K562 (cell line): ENCODE measurements around the gene IQCK. TPM values are rescaled to one million over a fixed set of nuclear protein-coding genes. Genes with fewer than 3 reads are reported as not detected.

Experiments
- ATAC-seq: fragments of 200-7000 bp; cut with Tn5 transposase; 3 replicates; pipeline ENCODE4 v1.9.1; 2020; ENCODE audit warnings: moderate library complexity
- BruUV-seq: library from RNA; stranded (reverse); fragments of 400-500 nt; replicated peaks from 2 replicates; lab custom pipeline; 2021; lab: Mats Ljungman, UMichigan
- CTCF ChIA-PET: fragments of 300-600 bp; formaldehyde crosslinking; extraction: SDS; loops from one replicate; lab custom pipeline; 2021; ENCODE audit warnings: low intra/inter-chr PET ratio; lab: Yijun Ruan, JAX
- POLR2A ChIA-PET: fragments of 300-600, 350-650 bp; sonication (Branson Sonifier 250); formaldehyde crosslinking; extraction: SDS; loops from one replicate; lab custom pipeline; 2021; ENCODE audit warnings: antibody characterized with exemption, inconsistent platforms; lab: Yijun Ruan, JAX
- DNase-seq, 4 experiments: peaks; one replicate each; pipeline versions ENCODE4 v3.0.0 to v3.0.0-alpha.2; 2011 to 2018; ENCODE audit warnings: low spot score in 3 of 4, mixed read lengths in 3 of 4; ENCODE audit errors: extremely low read depth in 1 of 4
- FAIRE-seq: peaks from 2 replicates; lab custom pipeline; 2011; peaks lifted over from hg19 to GRCh38; lab: Jason Lieb, UNC
- H2AFZ ChIP-seq: 2 replicates; pipeline ENCODE4 v1.6.0; 2011; ENCODE audit warnings: low read depth, low read length, control low read depth, inconsistent platforms
- H3K27ac ChIP-seq: fragments of 200-600 bp; 3 replicates; pipeline ENCODE4 v1.8.0; 2011; ENCODE audit warnings: low read depth, mild to moderate bottlenecking, control low read depth, inconsistent platforms, low read length, moderate library complexity, mixed read lengths; ENCODE audit errors: extremely low read depth
- H3K27me3 ChIP-seq, 2 experiments: fragments of 300-600 bp in 1 of 2; 2 replicates in 1 of 2; 3 replicates in 1 of 2; pipeline versions ENCODE4 v1.6.0 to v1.8.0; 2011; ENCODE audit warnings: inconsistent platforms in 2 of 2, low read length in 2 of 2, mild to moderate bottlenecking in 1 of 2, mixed read lengths in 1 of 2, moderate library complexity in 1 of 2; ENCODE audit not compliant: control insufficient read depth in 2 of 2, insufficient read depth in 2 of 2
- H3K36me3 ChIP-seq: fragments of 300-600 bp; 3 replicates; pipeline ENCODE4 v1.8.0; 2011; ENCODE audit warnings: mild to moderate bottlenecking, low read length, inconsistent platforms; ENCODE audit not compliant: control insufficient read depth, insufficient read depth
- H3K4me1 ChIP-seq, 2 experiments: fragments of 200-600 bp in 1 of 2; replicated peaks in 1 of 2; 2 replicates in 1 of 2; 3 replicates in 1 of 2; pipeline versions ENCODE4 v1.5.1 to v1.8.0; 2011; ENCODE audit warnings: inconsistent platforms in 2 of 2, low read length in 2 of 2, mild to moderate bottlenecking in 1 of 2, mixed read lengths in 1 of 2, moderate library complexity in 1 of 2; ENCODE audit not compliant: control insufficient read depth in 2 of 2, insufficient read depth in 2 of 2
- H3K4me2 ChIP-seq: 2 replicates; pipeline ENCODE4 v1.6.1; 2011; ENCODE audit warnings: low read length, control low read depth, inconsistent platforms, mixed read lengths; ENCODE audit not compliant: insufficient read depth
- H3K4me3 ChIP-seq: fragments of 200-600 bp; sonication (generic), shearing (Covaris generic); 2 replicates; pipeline ENCODE4 v1.5.1; 2016; ENCODE audit warnings: control low read depth, inconsistent platforms
- H3K79me2 ChIP-seq: fragments of 200-600 bp; 3 replicates; pipeline ENCODE4 v1.8.0; 2011; ENCODE audit warnings: low read length, inconsistent platforms; ENCODE audit not compliant: control insufficient read depth, insufficient read depth
- H3K9ac ChIP-seq, 2 experiments: 2 replicates each; pipeline versions ENCODE4 v1.6.0 to v1.6.1; 2011; ENCODE audit warnings: low read depth in 2 of 2, low read length in 2 of 2, control low read depth in 1 of 2, inconsistent platforms in 1 of 2, mild to moderate bottlenecking in 1 of 2, mixed read lengths in 1 of 2; ENCODE audit not compliant: insufficient read depth in 1 of 2
- H3K9me1 ChIP-seq: one replicate; pipeline ENCODE4 v1.6.0; 2011; ENCODE audit warnings: inconsistent platforms, mild to moderate bottlenecking, low read length, moderate library complexity; ENCODE audit not compliant: control insufficient read depth, insufficient read depth
- H3K9me3 ChIP-seq: replicated peaks from 2 replicates; pipeline ENCODE4 v1.5.1; 2011; ENCODE audit warnings: low read depth, low read length, inconsistent platforms; ENCODE audit not compliant: control insufficient read depth, insufficient read depth
- H4K20me1 ChIP-seq: replicated peaks from 2 replicates; pipeline ENCODE4 v1.6.1; 2011; ENCODE audit warnings: low read length, inconsistent platforms, mixed read lengths; ENCODE audit not compliant: control insufficient read depth, insufficient read depth
- CHD2 ChIP-seq: IDR thresholded peaks from 2 replicates; pipeline ENCODE4 v1.6.1; 2011; ENCODE audit warnings: low read depth, low read length
- EHMT2 ChIP-seq: fragments of 450-650 bp; IDR thresholded peaks from 2 replicates; pipeline ENCODE4 v1.6.1; 2018; ENCODE audit warnings: antibody characterized with exemption
- FOXJ2 ChIP-seq: fragments of 200-800 bp; sonication (Bioruptor generic); IDR thresholded peaks from 2 replicates; pipeline ENCODE4 v1.6.1; 2016; ENCODE audit warnings: missing genetic modification characterization, missing compliant biosample characterization
- FUS ChIP-seq: fragments of 200-400 bp; formaldehyde crosslinking; optimal IDR thresholded peaks from 2 replicates; pipeline ENCODE3; 2017; ENCODE audit warnings: low read depth, low read length
- MAFK ChIP-seq: IDR thresholded peaks from 2 replicates; pipeline ENCODE4 v1.6.1; 2011; ENCODE audit warnings: low read length, improper control_type of control experiment
- MECOM ChIP-seq: fragments of 250-450 bp; sonication (Bioruptor Pico); IDR thresholded peaks from 2 replicates; pipeline ENCODE4 v1.8.0; 2022; ENCODE audit warnings: inconsistent platforms
- RBM34 ChIP-seq: fragments of 200-400 bp; formaldehyde crosslinking; IDR thresholded peaks from 2 replicates; pipeline ENCODE4 v1.6.1; 2018; ENCODE audit warnings: low read length, borderline replicate concordance; ENCODE audit not compliant: insufficient read depth
- TAF15 ChIP-seq: fragments of 200-400 bp; formaldehyde crosslinking; IDR thresholded peaks from 2 replicates; pipeline ENCODE4 v1.6.1; 2017; ENCODE audit warnings: mild to moderate bottlenecking, low read depth, low read length, moderate library complexity
- ZNF217 ChIP-seq: sonication (generic); formaldehyde crosslinking; IDR thresholded peaks from 2 replicates; pipeline ENCODE4 v1.8.0; 2022; ENCODE audit warnings: mild to moderate bottlenecking, missing genetic modification reagents
- ZNF778 ChIP-seq: fragments of 450-650 bp; formaldehyde crosslinking; IDR thresholded peaks from 2 replicates; pipeline ENCODE4 v1.4.0; 2020; ENCODE audit warnings: mild to moderate bottlenecking, moderate library complexity
- WGBS: fragments of 100-300 bp; shearing (Covaris generic); methylation state at CpG from one replicate; pipeline ENCODE4 v1.1.6; 2016; ENCODE audit warnings: low coverage, mixed read lengths; ENCODE audit not compliant: insufficient coverage; ENCODE audit errors: missing lambda C conversion rate; 5-methylcytosine and 5-hydroxymethylcytosine counted together
- in situ Hi-C: fragments of 300-500 bp; cut with MboI; formaldehyde crosslinking; loops from 4 replicates; pipeline ENCODE4 v1.15.0; 2018; ENCODE audit warnings: inconsistent platforms, mixed read lengths
- intact Hi-C: fragments of 100-400 bp; cut with micrococcal nuclease; formaldehyde crosslinking; loops from 2 replicates; pipeline ENCODE4 v1.14.2; 2022
- polyA plus RNA-seq, 8 experiments: library from polyadenylated mRNA; depleted of rRNA in 4 of 8; stranded (reverse) in 5 of 8; unstranded in 3 of 8; fragments of >200 nt; fragmentation: Nextera tagmentation in 2 of 8; fragmentation: Illumina TruSeq in 1 of 8; extraction: Ambion mirVana in 2 of 8; extraction: Trizol in 1 of 8; gene quantifications; 2 replicates each; pipeline versions ENCODE4 v1.2.1 to v1.2.3, GENCODE V29; 2011 to 2014; ENCODE audit warnings: inconsistent platforms in 1 of 8, missing spikeins in 1 of 8
- total RNA-seq, 7 experiments: library from RNA; depleted of rRNA in 6 of 7; stranded (reverse); fragments of >200 nt in 6 of 7; fragmentation: Illumina TruSeq in 2 of 7; extraction: Trizol in 2 of 7; gene quantifications; 2 replicates each; pipeline versions ENCODE4 v1.2.1 to v1.2.3, GENCODE V29; 2011 to 2021; ENCODE audit warnings: low replicate concordance in 1 of 7
- TF ChIP-seq, protein P1 (sequence below): IDR thresholded peaks from 2 replicates; pipeline ENCODE4 v1.6.1; 2016; ENCODE audit warnings: missing genetic modification characterization, missing compliant biosample characterization
- TF ChIP-seq, protein P2 (sequence below): IDR thresholded peaks from 3 replicates; pipeline ENCODE4 v1.6.1; 2011; ENCODE audit warnings: borderline replicate concordance, mild to moderate bottlenecking; ENCODE audit not compliant: insufficient read length, insufficient read depth
- TF ChIP-seq, protein P3 (sequence below): fragments of 250-450 bp; sonication (Bioruptor Pico); IDR thresholded peaks from 2 replicates; pipeline ENCODE4 v1.4.0; 2020; ENCODE audit warnings: mild to moderate bottlenecking, moderate library complexity, borderline replicate concordance
- TF ChIP-seq, protein P4 (sequence below): sonication (generic); formaldehyde crosslinking; IDR thresholded peaks from 2 replicates; pipeline ENCODE4 v1.8.1; 2023; ENCODE audit warnings: mild to moderate bottlenecking, missing genetic modification reagents

Gene IQCK
- total and polyA plus RNA-seq, 9 of the 15 experiments (the other 6 are each of a cell fraction or from before 2014, with no cell fraction given), result 5.2 to 12.2 (median 7.3) TPM

- Histone ChIP-seq H3K27me3 (no peaks in the 10 kb centered on the region), H3K4me2 (no peak overlapping the region), H3K27ac (no peak overlapping the region), H3K36me3 (peaks cover 3% of the 10 kb centered on the region; the same call in 2 of the 3 replicates), H2AFZ (no peak overlapping the region), H3K79me2 (no peaks in the 10 kb centered on the region), H3K4me3 (no peak overlapping the region), H3K9me1 (no peaks in the 10 kb centered on the region), H4K20me1 (no peaks in the 10 kb centered on the region; the same call in 1 of the 2 replicates), H3K4me1 (no peaks in the 10 kb centered on the region), H3K9me3 (no peaks in the 10 kb centered on the region), H3K9ac (no peak overlapping the region)
- no peak for FAIRE-seq
- in situ Hi-C loops, result no loop called here
- WGBS, result 74% methylated on average over 14 of the region's 18 CpGs
- POLR2A ChIA-PET, result interaction anchor here (0.6 kb wide), 1 partner anchor 124 kb away, joined by 3 read pairs; no protein-coding TSS in a partner anchor
- intact Hi-C loops, result no loop called here
- no peak for DNase-seq
- no TSS peak for BruUV-seq
- CTCF ChIA-PET, result no interaction called here
- no peak for ATAC-seq
- TF ChIP-seq TAF15 (no peak), EHMT2 (no peak), ZNF778 (CRISPR knock-in tag) (no peak), CHD2 (no peak), ZNF217 (CRISPR knock-in tag) (no peak), FOXJ2 (no peak), FUS (no peak), MAFK (no peak), MECOM (CRISPR knock-in tag) (no peak), RBM34 (no peak)
- TF ChIP-seq, protein P1, sequence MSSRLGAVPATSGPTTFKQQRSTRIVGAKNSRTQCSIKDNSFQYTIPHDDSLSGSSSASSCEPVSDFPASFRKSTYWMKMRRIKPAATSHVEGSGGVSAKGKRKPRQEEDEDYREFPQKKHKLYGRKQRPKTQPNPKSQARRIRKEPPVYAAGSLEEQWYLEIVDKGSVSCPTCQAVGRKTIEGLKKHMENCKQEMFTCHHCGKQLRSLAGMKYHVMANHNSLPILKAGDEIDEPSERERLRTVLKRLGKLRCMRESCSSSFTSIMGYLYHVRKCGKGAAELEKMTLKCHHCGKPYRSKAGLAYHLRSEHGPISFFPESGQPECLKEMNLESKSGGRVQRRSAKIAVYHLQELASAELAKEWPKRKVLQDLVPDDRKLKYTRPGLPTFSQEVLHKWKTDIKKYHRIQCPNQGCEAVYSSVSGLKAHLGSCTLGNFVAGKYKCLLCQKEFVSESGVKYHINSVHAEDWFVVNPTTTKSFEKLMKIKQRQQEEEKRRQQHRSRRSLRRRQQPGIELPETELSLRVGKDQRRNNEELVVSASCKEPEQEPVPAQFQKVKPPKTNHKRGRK (tag), result no peak
- TF ChIP-seq, protein P2, sequence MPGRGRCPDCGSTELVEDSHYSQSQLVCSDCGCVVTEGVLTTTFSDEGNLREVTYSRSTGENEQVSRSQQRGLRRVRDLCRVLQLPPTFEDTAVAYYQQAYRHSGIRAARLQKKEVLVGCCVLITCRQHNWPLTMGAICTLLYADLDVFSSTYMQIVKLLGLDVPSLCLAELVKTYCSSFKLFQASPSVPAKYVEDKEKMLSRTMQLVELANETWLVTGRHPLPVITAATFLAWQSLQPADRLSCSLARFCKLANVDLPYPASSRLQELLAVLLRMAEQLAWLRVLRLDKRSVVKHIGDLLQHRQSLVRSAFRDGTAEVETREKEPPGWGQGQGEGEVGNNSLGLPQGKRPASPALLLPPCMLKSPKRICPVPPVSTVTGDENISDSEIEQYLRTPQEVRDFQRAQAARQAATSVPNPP, result no peak
- TF ChIP-seq, protein P3, sequence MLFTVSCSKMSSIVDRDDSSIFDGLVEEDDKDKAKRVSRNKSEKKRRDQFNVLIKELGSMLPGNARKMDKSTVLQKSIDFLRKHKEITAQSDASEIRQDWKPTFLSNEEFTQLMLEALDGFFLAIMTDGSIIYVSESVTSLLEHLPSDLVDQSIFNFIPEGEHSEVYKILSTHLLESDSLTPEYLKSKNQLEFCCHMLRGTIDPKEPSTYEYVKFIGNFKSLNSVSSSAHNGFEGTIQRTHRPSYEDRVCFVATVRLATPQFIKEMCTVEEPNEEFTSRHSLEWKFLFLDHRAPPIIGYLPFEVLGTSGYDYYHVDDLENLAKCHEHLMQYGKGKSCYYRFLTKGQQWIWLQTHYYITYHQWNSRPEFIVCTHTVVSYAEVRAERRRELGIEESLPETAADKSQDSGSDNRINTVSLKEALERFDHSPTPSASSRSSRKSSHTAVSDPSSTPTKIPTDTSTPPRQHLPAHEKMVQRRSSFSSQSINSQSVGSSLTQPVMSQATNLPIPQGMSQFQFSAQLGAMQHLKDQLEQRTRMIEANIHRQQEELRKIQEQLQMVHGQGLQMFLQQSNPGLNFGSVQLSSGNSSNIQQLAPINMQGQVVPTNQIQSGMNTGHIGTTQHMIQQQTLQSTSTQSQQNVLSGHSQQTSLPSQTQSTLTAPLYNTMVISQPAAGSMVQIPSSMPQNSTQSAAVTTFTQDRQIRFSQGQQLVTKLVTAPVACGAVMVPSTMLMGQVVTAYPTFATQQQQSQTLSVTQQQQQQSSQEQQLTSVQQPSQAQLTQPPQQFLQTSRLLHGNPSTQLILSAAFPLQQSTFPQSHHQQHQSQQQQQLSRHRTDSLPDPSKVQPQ, result no peak
- TF ChIP-seq, protein P4, sequence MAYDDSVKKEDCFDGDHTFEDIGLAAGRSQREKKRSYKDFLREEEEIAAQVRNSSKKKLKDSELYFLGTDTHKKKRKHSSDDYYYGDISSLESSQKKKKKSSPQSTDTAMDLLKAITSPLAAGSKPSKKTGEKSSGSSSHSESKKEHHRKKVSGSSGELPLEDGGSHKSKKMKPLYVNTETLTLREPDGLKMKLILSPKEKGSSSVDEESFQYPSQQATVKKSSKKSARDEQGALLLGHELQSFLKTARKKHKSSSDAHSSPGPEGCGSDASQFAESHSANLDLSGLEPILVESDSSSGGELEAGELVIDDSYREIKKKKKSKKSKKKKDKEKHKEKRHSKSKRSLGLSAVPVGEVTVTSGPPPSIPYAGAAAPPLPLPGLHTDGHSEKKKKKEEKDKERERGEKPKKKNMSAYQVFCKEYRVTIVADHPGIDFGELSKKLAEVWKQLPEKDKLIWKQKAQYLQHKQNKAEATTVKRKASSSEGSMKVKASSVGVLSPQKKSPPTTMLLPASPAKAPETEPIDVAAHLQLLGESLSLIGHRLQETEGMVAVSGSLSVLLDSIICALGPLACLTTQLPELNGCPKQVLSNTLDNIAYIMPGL, result no peak
Observed at GRCh38 chr16:19688396-19689024, 29.6 kb upstream of the IQCK start.
